Stimulated activated CD8-positive, alpha-beta memory T cell treated with anti-CD3 and anti-CD28 coated beads, Interleukin-12 subunit alpha, Interleukin-12 subunit beta, amount 100 ng/mL, for 24 hours (primary cell): ENCODE measurements around the gene GALC.

ENCODE experiments used
- DNase-seq: peaks from one replicate; pipeline ENCODE4 v3.0.0-alpha.2; 2020; ENCODE audit errors: extremely low read depth

GALC gene

DNA sequence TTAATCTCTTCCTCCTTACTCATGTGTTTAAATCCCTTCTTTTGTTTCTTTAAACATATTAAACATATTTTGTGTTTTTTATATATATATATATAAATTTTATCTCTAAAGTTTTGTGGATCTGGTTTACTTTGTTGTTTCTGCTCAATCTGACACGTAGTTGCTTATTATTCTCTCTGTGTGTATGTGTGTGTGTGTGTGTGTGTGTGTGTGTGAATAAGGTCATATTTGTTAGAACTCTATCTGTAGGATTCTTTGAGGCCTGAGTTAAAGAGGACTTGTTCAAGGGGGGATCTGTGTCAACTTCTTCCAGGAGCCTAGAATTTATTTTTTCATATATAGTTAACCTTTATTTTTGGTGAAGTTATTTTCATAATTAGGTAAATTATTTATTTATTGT lies 14.6 kb upstream of the GALC start:
- DNase-seq: no peak

DNA sequence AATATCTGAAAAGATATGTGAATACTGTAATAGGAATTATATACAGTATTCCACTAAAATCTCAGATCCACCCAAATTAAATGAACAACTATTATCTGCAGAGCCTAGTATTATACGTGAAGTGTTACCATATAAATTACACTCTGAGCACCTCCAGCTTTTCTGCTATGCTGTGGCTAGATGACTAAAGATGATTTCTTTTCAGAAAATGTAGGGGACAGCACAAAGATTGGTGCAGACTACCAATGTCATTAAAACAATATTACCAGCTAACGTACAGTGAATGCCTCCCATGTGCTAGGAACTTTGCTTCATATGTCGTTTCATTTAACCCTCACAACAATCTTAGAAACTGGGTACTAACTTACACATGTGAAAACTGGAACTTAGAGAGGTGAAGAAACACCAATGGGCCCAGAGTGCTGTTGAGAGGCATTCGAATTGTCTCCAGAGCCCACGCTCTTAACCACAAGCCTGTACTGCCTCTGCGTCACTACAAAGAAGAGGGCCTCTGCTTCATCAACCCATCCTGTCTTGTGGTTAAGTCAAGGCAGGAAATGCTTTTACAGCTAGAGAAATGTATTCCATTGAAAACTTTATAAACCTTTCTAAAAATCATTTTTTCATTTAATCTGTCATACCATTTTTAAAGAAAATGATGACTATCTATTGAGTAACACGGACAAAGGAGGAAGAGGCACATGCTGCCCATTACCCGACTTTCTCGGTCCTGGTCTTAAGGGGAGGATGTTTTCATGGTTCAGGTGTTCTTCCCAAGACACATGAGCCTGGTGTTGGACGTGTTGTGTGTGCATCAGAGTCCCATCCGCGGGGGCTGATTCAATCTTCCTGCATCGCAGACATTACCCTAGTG lies 13.2 kb upstream of the GALC start:
- no peak for DNase-seq

DNA sequence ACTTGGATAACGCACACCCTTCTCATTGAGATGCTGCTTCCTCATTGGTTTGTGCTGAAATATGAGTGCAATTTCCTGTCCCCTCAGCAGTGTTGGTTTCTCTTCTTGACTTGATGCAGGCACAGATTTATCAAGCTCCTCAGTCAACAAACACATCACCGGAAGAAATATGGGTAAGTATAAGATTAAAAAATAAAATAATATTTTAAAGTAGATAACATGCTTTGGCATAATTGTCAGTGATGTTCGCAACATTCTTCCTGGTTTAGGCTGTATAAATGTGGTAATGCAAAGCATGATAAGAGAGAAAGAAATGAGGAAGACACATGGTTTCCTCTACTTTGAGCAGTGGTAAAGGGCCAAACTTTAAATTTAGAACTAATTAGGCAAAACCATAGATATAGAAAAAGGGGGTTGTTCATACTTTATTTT lies 12.1 kb upstream of the GALC start, which contains the start of gene GPR65:
Gene GPR65, plus strand, starts transcription at position 86 of the 432 bp plus-strand sequence. CDS start 5,713 bp downstream, outside the sequence.
- DNase-seq: no peak

DNA sequence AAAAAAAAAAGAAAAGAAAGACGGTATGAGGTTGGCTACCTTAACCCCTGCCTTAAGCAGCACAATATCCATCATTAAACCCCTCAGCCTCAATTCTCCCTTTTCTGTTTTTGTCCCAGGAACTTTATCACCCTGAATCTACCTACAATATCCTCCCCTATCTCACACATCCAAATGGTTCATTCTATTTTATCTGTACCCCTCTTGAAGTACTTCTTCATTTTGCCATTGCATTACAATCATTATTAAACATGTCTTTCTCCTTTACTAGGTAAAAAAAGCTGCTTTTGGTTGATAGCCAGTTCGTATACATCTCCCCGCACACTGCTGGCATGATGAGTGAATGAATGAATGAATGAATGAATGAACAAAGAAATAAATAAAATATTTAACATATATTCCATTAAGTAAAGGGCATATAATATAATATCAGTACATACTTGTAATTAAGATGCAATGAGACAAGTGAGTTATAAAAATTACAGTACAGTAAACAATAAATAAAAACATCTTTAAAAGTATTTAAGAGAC lies 11.6 kb upstream of the GALC start:
- no peak for DNase-seq

GRCh38 chr14:88003425-88003824 lies 10.4 kb upstream of the GALC start:
- no peak for DNase-seq

DNA sequence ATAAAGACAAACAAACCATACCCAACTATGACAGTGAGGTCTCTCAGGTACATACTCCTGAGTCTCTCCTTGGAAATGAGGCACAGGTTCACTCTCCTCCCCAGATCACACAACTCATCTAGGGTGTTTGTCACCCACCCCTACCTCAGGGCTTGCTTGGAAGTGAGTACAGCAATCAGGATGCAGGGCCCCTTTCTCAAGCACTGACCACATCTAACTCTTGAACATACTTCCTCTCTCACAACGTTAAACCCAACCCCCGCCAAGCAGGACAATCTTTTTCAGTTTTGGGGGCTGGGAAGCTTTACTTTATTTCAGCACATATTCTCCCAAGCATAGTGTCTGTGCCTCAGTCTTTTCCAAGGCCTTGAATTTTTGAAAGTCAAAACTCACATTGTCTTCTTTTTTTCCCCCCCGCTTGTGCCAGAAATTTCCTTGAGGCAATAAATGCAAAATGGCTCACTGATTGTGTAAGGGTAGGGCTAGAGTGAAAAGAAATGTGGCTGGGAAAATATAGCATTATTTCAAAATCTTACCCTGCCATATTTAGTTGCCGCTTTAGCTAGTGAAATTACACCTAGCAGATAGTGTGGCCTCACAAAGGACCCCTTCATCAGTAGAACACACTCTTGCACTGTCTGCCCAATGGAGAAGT lies 9.6 kb upstream of the GALC start:
- DNase-seq: no peak

GRCh38 chr14:87999277-87999676 lies 6.3 kb upstream of the GALC start:
- no peak for DNase-seq

DNA sequence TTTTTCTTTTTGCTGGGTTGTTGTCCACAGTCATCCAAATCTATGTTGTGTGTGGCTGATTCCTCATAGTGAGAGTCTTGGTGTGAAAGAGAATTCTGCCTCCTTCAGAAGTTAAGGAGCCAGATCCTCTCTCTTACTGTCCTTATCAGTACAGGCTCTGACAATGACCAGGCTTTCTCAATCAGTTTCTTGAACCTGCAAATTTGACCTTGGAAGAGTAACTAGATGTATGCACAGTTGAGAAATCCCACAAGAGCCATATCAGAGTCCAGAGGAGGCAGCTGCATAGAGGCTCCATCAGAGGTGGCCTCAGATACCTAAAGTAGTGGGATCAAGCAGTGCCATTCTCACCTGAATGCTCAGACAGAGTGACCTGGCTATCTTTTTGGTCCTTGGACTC lies 5.5 kb upstream of the GALC start:
- no peak for DNase-seq

DNA sequence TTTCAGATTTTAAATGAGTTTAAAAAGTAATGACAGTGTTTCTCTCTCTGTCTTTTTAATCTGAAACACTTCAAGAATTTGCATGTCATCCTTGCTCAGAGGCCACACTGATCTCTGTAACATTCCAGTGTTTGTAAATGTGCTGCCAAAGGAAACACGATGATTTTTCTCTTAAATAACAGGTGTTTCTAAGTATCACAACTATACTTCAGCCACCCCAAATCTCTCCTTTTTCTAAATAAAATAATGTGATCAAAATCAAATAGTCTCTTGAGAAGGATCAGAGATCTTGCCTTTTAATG lies 3.3 kb upstream of the GALC start:
- DNase-seq: no peak

DNA sequence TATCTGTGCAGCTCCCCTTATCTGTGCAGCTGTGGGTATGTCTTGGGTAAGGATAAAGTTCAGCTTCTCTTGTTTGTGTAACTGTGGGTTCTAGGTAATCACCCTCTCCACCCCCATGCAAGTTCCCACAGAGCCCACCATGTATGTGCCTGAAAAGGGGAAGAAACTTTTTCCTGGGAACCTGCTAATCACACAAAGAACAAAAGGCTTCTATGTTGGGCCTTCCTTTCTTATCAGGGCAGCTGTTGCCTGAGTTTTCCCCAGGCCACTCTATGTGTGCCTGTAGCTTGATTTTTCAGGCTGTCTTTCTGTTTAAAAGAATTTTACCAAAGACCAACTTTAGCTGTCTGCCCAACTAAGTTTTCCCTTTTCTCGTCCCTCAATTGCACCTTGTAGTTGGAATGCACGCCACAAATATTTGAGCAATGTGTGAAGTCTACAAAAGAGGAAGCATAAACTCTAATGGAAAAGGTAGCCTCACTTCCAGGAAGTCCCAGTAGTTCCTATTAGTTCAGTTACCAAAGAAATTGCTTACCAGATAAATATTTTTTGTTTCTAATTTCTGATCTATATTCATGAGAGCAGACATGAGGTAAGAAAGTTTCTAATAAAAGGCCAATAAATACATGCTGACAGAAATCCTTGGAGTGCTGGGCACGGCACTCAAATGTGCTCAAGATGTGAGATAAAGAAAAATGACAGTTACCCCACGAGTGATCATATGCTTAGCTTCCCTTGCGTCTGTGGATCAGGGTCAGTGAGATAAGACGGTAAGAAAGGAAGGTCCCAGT lies 2.7 kb upstream of the GALC start:
- DNase-seq: no peak

- DNase-seq: no peak
Measured at GRCh38 chr14:87994974-87995373, 2.0 kb upstream of the GALC start.

DNA sequence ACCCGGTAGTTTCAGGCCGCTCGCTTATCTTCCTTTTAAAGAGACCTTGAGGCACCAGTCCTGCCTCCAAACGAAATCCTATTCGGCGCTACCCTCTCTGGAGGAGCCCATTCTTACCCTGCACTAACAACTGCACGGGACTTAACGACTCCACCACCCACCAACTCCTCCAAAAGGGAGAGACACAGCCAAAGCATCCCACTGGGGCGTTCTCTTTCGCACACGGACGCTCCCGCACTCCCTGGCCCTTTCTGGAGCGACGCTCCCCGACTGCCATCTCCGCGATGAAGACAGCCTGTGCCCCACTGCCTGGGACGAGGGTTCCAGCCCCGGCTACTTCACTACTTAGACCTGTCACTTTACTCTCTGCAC lies 650 bp downstream of the GALC start:
- DNase-seq: no peak

- DNase-seq: no peak
Measured at GRCh38 chr14:87990682-87991081, 2.3 kb downstream of the GALC start.

- DNase-seq: no peak
Measured at GRCh38 chr14:87989956-87990299, 3.1 kb downstream of the GALC start.

DNA sequence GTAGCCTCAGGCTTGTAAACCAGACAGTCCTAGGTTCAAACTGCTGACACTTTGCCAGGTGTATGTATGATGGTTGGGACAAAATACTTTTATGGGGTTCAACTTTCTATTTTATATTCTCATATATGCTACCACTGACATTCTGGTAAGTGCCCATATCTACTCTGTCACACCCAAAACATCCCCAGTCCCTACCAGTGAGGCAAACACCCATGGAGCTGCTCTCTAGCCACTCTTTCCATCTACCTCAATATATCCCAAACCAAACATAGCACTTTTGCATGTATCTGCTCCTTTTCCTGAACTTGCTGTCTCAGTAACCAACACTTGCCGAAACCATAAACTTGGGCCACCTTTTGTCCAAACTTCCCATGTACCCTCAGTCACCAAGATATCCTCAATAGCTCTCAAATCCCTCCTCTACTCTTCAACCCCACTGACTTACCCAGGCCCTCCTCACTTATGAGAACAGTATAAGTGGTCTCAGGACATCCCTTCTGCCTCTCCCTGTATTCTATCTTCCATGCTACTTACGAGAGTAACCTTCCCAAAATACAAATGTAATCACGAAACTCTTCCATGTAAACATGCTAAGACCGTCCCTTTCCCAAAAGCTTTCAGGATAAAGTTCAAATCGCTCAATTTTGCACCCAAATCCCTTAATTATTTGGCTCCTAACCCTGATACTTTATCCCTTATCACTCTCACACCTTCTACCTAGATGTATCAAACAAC lies 3.6 kb downstream of the GALC start:
- DNase-seq: no peak

DNA sequence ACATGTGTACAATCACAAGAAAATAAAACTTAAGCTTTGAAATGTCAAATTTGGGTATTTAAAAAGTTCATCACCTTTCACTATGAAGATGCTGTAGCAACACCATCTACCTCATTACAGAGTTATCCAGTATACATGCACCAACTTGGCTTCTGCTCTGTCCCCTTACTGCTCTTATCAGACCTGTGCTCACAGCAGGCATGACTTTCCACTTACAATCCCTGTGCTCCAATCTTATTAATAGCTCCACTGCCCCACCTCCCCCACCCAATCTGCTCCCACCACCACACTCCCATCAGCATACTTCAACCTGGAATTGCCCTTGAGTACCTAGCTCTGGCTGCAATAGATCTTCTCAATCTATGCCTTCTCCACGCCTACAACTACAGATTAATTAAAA lies 13.3 kb downstream of the GALC start:
- DNase-seq: no peak

DNA sequence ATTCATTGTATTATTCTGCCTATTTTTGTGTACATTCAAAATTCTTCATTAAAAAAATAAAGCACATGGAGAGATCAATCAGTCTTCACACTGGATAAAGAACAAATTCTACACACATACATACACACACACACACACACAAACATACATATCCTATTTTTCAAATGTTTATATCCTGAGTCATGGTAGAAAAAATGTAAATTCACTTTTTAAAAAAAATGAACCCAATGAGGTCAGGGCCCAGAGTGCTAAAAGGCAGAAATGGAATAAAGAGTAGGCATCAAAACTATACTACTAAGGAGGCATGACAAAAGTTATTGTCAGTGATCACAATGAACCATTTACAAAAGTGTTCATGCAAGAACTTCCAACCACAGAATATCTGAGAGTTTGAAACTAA lies 17.3 kb downstream of the GALC start:
- DNase-seq: no peak

GRCh38 chr14:87971010-87971409 lies 22.0 kb downstream of the GALC start:
- DNase-seq: no peak

GRCh38 chr14:87967496-87967895 lies 25.5 kb downstream of the GALC start:
- no peak for DNase-seq

GRCh38 chr14:87966816-87967215 lies 26.2 kb downstream of the GALC start:
- no peak for DNase-seq

- DNase-seq: no peak
Measured at GRCh38 chr14:87961246-87961645, 31.7 kb downstream of the GALC start.
